Measurements from ENCODE around the gene MAEA.

DNA sequence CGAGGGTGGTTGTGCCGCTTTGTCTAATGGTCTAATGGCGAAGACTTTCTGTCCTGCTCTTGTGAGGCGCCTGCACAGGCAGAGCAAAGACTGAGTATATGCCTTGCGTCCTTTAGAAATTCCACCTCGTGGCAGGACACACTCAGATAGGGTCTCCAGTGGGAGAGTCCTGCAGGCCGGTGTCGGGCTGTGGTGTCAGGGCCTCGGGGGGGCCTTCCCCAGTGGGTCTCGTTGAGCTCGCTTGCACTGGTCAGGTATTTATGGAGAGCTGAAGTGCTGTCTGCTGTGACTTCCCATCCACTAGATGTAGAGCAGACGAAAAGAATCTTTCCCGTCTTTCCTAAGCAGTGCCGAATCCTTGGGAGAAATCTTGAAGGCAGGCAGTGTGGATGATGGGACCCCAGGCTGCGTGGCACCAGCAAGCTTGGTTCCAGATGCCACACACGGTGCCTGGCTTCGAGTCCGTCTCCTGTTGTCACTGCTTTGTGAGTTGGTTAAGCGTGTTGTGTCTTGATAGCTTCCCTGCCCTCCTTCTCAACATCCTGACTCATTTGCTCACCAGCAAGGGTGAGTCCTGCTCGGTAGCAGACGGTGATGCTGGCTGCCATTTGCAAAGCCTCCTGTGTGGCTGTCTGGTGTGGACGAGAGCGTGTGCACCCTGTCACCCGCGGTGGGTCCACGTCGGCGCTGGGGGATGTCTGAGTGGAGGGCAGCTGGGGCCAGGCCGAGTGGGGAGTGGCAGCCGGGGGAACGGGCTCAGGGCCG is 20.5 kb downstream of the MAEA start:
- TF ChIP-seq, protein P1, sequence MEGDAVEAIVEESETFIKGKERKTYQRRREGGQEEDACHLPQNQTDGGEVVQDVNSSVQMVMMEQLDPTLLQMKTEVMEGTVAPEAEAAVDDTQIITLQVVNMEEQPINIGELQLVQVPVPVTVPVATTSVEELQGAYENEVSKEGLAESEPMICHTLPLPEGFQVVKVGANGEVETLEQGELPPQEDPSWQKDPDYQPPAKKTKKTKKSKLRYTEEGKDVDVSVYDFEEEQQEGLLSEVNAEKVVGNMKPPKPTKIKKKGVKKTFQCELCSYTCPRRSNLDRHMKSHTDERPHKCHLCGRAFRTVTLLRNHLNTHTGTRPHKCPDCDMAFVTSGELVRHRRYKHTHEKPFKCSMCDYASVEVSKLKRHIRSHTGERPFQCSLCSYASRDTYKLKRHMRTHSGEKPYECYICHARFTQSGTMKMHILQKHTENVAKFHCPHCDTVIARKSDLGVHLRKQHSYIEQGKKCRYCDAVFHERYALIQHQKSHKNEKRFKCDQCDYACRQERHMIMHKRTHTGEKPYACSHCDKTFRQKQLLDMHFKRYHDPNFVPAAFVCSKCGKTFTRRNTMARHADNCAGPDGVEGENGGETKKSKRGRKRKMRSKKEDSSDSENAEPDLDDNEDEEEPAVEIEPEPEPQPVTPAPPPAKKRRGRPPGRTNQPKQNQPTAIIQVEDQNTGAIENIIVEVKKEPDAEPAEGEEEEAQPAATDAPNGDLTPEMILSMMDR (IDR thresholded peaks at IDR 0.05): no peak
- TF ChIP-seq POLR2AphosphoS5 (IDR thresholded peaks at IDR 0.05) (no peak), POLR2A (IDR thresholded peaks at IDR 0.05) (no peak)
